Renal cortical epithelial cell (primary cell): ENCODE data around the gene CELA2B. TPM values are rescaled to one million over a fixed set of nuclear protein-coding genes. Genes with fewer than 3 reads are reported as not detected.
"Not testable (repeated sequence)": the region's sequence is repeated elsewhere in the genome, so short reads cannot be mapped to it uniquely, and the experiment has no call there.

Experiments
- DNase-seq: peaks from one replicate; pipeline ENCODE4 v3.0.0-alpha.2; 2011; ENCODE audit warnings: low read depth
- total RNA-seq: library from RNA; depleted of rRNA; stranded (reverse); fragments of >200 nt; gene quantifications from 2 replicates; pipeline ENCODE4 v1.2.3, GENCODE V29; 2014

The CELA2B gene
- total RNA-seq, 1 donor from 2014 or later: not detected

DNA sequence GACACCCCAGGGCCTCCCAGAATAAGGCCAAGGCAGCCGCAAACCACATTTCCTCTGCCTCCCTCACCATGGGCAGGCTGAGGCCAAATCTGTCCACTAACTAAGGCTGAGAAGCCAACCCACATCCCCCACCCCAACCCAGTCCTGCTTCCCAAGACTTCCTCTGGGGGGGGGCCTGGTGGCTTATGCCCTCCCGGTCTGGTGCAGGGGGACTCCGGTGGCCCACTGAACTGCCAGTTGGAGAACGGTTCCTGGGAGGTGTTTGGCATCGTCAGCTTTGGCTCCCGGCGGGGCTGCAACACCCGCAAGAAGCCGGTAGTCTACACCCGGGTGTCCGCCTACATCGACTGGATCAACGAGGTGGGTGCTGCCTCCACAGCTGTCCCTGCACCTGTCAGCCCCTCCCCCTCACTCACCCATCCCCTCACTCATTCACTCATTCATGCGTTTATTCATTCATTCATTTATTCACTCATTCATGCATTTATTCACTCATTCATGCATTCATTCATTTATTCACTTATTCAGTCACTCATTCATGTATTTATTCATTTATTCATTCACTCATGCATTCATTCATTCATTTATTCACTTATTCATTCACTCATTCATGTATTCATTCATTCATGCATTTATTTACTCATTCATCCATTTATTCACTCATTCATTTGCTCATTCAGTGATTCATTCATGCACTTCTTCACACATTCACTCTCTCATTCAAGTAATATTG lies 30.3 kb upstream of the CELA2B start:
- no peak for DNase-seq

DNA sequence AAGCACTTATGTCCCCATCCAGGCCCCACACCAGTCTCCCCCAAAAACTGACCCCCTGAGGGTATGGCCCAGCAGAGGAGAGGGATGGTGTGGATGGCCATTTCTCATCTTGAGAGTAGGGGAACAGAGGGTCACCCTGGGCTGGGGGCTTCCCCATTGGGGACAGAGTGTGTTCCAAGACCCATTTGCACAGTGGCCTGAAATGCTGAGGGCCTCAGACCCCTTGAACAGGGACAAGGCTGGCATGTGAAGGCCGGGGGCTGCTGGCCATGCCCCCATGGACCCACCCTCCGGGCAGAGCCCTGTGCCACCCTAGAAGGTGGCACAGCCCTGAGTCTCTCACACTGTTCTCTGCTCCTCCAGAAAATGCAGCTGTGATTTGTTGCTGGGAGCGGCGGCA lies 29.7 kb upstream of the CELA2B start:
- no peak for DNase-seq

DNA sequence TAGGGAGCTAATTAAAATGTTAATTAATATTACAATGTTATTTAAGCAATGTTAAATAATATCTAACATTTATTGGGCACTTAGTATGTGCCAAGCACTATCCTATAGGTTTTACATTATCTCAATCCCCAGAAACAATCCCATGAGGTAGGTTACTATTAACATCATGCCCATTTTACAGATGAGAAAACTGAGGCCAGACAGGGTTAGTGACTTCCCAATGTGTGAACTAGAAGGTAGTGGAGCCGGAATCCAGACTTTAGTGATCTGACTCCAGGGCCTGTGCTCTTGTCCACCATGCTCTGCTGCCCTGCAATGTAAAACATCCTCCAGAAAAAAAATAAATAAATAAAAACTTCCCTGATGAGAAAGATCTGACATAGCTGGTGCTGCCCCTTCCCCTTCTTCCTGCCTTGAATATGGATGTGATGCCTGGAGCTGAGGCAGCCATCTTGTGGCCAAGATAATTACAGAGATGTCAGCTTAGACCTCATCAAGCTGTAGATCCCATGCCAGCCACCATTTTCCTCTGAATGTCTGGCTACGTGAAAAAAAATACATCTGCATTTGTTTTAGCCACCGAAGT lies 26.9 kb upstream of the CELA2B start:
- no peak for DNase-seq

DNA sequence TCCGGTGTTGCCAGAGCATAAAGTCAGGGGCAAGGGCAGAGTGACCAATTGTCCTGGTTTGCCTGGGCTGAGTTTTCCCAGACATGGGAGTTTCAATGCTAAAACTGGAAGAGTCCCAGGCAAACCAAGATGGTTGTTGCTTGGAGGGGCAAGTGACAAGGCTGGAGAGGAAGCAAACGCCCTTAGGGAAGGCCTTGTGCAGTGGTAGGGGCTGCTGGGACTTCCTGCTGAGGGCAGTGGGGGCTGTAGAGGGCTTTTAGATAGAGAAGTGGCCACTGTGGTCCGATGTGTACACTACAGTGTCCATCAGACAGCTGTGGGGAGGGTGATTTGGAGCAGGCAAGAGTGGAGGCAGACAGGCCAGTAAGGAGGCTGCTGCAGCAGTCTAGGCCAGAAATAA lies 26.3 kb upstream of the CELA2B start:
- no peak for DNase-seq

DNA sequence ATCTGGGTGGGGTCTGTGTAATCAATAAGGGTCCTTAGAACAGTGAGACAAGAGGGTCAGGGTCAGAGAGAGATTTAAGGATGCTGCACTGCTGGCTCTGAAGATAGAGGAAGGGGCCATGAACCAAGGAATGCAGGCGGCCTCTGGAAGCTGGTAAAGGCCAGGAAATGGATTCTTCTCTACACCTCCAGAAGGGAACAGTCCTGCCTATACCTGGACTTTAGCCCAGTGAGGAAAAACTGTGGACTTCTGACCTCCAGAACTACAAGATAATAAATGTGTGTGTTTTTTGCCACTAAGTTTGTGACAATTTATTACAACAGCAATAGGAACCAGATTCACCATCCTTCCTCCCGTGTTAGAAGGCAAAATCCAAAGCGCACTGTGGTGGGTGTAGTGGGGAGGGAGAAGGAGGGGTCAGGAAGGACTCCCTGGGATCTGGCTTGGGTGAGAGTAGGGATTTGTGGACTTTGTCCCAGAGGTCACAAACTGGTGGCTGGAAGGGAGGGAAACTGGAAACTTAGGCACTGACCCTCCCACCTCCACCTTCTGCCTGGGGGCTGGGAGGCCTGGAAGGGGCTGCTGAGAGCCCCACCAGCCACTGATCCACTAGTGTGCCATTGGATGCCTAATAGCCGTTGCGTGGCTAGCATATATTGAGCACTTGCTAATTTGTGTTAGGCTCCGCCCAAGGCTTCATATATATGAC lies 24.7 kb upstream of the CELA2B start:
- no peak for DNase-seq

DNA sequence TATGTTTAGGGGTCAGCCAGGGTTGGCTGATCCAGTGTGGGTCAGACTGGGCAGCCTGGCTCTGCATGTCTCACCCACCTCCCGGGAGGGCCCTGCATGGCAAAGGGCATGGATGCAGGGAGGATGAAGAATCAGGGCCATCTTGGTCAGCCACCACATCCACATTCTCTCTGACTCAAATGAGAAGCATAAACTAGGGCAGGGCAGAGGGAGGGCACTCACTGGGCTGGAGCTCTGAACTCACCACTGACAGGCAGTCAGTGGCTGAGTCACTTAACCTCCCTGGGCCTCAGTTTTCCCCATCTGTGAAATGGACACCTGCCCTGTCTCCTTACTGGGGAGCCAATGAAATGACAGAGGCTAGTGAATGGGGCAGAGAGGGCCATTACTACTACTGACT lies 23.7 kb upstream of the CELA2B start:
- no peak for DNase-seq

DNA sequence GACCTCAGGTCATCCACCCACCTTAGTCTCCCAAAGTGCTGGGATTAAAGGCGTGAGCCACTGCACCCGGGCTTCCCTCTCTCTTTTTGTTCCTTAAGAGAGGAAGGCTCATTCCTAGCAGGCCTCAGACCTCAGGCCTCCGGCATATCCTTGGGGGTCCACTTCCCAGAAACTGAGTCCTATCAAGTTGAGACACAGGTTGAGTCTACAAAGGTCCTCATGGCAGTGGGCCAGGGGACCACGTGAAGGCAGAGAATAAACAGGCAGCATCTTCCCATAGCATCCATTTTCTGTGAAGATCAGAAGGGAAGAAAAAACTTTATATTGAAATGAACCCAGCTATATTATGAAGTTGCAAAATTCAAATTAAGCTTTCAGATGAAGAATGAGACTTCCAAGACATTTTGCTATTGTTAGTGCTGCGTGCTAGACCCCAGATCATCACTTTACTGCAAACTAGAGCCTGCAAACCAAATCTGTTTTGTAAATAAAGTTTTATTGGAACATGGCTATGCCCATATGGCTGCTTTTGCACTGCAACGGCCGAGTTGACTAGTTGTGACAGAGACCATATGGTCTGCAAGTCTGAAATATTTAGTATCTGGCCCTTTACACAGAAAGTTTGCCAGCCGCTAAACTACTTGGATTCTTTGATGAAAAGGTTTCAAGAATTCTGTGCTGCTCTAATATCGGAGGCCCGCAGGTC lies 22.9 kb upstream of the CELA2B start:
- DNase-seq: no peak

DNA sequence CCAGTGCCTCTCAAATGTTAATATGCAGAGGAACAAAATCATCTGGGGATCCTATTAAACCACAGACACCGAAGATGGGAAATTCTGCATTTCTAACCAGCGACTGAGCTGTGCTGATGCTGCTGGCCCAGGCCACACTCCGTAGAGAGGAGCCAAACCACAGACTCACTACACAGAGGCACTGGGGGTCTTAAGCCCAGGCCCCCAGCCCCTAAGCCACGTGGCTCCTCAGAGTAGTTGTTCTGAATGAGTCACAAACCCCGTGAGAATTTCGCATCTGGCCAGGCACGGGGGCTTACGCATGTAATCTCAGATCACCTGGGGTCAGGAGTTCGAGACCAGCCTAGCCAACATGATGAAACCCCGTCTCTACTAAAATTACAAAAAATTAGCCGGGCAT lies 22.2 kb upstream of the CELA2B start:
- DNase-seq: no peak

DNA sequence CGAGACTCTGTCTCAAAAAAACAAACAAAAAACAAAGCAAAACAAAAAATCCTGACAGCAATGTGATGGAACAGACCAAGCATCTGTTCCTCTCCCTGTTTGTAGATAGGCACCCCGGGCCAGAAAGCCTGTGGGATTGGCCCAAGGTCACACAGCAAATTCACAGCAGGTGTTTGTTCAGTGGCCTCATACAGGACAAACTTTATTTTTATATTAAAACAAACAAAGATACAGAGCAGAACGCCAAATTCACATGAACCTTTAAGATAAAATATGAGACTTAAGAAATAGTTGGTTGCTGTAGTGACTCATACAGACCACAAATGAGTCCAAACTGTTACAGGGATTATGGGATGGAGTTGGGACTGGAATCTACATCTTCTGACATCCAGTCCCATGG lies 21.6 kb upstream of the CELA2B start:
- DNase-seq: peak; percentile 38

DNA sequence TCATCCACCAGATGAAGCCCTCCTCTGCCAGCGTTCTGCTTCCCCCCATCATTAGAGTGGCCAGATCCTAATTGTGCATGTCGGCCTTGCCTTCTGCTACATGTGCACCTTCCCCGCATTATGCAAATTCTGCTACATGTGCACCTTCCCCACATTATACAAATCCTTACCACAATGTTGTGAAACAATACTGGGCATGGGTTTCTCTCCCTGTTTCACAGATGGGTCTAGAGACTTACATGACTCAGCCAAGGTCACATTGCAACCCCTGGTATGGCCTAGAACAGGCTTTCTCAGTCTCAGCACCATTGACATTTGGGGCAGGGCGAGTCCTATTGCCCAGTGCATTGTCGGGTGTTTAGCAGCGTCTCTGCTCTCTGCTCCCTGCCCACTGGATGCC lies 20.4 kb upstream of the CELA2B start:
- peak; percentile 48 for DNase-seq

DNA sequence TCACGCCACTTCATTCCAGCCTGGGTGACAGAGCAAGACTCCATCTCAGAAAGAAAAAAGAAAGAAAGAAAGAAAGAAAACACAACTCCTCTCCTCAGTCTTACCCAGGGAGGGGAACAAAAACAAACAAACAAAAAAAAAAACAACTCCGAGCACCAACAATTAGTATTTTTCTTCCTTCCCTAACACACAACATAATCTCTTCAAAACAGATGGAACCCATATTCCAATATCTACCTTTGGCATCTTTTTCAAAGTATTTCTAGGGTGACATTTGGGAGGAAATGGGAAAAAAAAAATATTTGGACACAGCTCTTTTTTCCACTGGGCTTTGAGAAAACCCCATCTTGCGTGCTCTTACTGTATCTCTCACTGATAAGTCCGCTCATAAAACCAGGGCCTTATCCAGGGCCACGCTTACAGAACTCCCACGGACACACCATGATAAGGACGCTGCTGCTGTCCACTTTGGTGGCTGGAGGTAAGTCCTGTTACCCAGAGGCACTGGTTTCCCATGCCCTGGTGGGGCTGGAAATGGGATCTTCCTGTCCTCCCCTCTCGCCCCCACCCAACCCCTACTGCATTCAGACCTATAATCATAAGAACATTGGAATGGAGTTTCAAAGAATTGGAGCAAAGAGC lies 19.5 kb upstream of the CELA2B start, which contains the start of gene CELA2A:
Gene CELA2A, plus strand, starts transcription at position 420 of the 642 bp plus-strand sequence. Its CDS starts 22 bp downstream, at position 442.
- no peak for DNase-seq

DNA sequence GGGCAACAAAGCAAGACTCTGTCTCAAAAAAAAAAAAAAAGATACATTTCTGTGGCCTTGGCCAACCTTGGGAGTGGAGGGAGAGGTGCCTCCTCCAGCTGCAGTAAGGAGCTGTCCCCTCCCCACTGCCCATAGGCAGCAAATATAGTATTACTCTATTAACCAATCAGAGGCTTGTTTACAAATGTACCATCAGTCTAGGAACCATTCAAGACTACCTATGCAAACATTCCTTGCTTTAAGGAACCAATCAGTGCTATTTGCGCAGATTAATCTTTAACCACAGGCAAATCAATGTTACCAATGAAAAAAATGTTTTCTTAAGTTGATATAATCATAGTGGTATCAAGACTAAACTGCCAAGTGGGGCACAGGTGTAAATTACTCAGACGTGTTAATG lies 18.3 kb upstream of the CELA2B start:
- no peak for DNase-seq

DNA sequence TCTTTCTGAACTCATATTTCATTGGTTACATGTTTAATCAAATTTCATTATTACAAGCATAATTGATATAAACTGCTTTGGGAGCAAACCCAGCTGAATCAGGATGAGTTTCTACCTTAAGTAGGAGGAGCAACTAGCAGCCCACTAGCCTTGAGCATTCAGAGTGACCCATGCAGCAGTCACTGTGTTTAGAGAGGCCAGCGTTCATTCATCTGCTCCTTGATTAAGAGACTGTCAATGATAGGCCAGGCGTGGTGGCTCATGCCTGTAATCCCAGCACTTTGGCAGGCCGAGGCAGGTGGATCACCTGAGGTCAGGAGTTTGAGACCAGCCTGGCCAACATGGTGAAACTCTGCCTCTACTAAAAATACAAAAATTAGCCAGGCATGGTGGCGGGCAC lies 17.5 kb upstream of the CELA2B start:
- not testable (repeated sequence) for DNase-seq

DNA sequence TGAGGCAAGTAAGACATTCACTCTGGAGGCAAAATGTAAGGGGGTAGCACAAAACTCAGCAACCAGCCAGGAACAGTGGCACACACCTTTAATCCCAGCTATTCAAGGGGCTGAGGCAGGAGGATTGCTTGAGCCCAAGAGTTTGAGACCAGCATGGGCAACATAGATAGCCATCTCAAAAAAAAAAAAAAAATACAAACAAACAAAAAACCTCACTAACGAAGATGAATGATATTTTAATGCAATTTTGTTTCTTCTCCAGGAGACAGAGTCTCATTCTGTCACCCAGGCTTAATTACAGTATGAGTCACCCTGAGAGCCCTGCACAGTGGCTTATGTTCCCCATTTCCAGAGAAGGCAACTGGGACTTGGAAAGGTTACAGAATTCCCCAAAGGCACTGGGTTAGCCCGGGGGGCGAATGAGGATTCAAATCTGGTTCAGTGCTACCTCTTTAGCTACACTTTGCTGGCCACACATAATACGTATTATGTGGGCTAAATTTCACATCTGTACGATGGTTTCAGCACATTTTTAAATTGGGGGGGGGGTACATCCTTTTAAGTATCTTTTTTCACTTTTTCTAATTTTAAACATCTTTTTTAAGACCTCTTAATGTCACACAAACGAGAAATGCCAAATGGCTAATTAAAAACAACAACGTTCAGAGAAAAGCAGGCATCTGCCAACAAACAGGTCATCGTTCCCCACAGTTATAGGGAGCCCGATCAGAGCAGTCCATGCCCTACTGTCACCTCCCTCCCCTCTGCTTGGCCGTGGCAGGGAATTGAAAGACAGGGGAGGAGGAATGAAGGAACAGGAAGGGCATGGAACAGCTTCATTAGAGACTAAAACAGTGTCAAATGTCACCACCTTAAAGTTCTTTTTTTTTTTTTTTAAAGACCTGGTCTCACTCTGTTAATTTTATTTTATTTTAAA lies 15.9 kb upstream of the CELA2B start:
- DNase-seq: peak; percentile 43

DNA sequence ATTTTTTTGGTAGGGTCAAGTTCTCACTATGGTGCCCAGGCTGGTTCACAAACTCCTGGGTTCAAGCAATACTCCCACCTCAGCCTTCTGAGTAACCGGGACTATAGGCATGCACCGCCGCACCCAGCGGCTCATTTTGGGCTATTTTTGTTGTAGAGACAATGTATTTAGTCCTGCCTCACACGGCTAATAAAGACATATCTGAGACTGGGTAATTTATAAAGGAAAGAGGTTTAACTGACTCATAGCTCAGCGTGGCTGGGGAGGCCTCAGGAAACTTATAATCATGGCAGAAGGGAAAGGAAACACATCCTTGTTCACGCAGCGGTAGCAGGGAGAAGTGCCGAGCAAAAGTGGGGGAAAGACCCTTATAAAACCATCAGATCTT lies 15.2 kb upstream of the CELA2B start:
- DNase-seq: peak; percentile 15

DNA sequence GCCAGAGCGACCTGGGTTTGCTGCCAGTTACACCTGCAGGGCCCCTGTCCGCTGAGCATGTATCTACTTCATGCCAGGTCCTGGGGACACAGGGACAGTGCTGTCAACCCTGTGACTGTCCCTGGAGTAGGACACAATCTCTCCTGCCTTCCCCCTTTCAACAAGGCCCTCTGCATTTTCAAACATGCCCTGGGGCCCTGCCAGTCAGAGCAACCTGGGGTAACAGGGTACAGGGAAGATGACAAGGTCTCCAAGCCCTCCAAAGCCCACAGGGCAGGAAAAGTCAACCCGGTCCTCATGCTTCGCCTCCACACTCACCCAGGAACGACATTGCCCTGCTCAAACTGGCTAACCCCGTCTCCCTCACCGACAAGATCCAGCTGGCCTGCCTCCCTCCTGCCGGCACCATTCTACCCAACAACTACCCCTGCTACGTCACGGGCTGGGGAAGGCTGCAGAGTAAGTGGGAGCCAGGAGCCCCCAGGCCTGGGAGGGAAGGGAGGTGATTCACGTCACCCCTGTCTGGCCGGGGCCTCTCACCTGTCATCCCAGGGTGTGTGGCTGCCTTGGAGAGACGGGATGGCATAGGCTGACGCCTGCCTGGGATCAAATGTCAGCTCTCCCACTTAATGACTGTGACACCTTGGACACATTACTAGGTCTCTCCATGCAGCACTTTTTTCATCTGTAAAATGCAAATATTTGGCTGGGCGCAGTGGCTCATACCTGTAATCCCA lies 12.7 kb upstream of the CELA2B start:
- DNase-seq: not testable (repeated sequence)

DNA sequence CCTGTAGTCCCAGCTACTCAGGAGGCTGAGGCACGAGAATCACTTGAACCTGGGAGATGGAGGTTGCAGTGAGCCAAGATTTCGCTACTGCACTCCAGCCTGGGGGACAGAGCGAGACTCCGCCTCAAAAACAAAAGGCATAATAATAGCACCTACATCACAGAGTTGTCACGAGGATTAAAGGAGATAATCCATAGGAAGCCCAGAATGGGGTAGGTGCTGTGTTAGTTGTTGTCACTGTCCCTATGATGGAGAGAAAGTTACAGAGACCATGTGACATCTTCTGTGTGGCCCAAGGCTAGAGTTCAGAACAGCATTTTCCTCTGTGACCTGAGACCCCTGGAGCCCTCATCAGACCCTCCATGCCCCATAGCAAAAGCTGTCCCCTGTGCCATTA lies 12.0 kb upstream of the CELA2B start:
- DNase-seq: not testable (repeated sequence)

DNA sequence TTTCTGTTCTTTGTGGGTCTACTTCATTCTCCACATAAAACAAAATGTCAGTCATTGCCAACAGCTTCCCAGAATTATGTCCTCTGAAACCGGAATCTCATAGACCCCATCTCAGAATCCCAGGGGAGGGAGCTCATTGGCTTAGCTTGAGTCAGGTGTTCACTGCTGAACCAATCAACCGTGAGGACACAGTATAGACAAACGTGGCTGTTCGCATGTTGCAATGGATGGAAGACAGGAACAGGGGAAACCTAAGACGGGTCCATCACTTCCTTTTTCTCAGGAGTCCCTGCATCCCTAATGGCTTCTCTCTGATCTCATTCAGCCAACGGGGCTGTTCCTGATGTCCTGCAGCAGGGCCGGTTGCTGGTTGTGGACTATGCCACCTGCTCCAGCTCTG lies 10.2 kb upstream of the CELA2B start:
- no peak for DNase-seq

DNA sequence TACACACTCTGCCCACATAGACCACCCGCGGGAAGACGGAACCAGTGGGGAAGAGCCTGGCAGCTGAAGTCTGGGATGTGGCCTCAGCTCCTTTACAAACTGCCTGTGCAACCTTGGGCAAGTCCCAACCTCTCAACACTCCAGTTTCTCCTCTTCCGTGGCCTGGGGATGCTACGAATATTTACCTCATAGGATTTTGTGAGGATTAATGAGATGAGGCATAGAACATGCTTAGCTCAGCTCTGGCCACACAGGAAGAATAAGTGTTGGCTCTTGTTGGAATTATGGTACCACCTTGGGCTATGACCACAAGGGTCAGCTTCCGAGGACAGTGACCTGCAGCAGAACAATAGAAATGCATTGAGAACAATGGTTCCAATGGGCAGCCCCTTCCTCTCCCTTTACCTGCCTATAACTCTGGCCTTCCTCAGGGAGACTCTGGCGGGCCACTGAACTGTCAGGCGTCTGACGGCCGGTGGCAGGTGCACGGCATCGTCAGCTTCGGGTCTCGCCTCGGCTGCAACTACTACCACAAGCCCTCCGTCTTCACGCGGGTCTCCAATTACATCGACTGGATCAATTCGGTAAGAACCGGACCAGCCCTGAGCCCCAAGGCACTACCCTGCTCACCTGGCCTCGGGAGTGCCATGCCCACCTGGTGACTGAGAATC lies 8.8 kb upstream of the CELA2B start:
- DNase-seq: not testable (repeated sequence)

DNA sequence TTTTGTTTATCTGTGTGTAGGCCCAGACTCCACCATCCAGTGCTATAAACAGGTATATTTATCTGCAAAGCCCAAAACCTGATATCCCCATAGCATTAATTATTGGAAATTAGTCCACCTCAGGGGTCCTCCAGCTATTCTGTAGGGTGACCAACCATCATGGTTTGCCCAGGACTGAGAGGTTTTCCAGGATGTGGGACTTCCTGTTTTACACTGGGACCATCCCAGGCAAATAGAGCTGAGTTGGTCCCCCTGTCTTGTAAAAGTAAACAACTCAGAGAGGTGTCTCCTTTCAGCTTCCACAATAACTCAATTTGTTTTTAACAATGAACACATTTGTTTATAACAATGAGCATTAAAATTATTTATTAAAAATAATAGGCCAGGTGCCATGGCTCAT lies 7.8 kb upstream of the CELA2B start:
- DNase-seq: no peak
